ENCODE data around the gene OTOP2. TPM values are rescaled to one million over a fixed set of nuclear protein-coding genes. Genes with fewer than 3 reads are reported as not detected.

Gene OTOP2
- total and polyA plus RNA-seq, 10 of the 15 experiments (the other 5 are each of a cell fraction or from before 2014, with no cell fraction given) = not detected

GRCh38 chr17:74972107-74972972 is 48.3 kb downstream of the OTOP2 start, which contains the start of gene HID1:
Gene HID1, minus strand, starts transcription at chr17:74972759. Its CDS starts 103 bp downstream, at chr17:74972656.
- SMC1A ChIA-PET (ENCODE audit: uncharacterized antibody, unreplicated experiment) = interaction anchor here (1.7 kb wide), 1 partner anchor 11 kb away, joined by 6 read pairs; no protein-coding TSS in a partner anchor
- CTCF ChIA-PET = interaction anchor here (1.2 to 12.7 kb wide), 3 partner anchors 10 to 41 kb away, joined by 4 to 92 read pairs (median 5); partner anchors contain the start of gene MRPL58
- in situ Hi-C loops (cut with MboI) (no loop called here), intact Hi-C loops (cut with micrococcal nuclease; ENCODE audit: unreplicated experiment) (no loop called here)
- POLR2A ChIA-PET = interaction anchor here (0.6 to 1.5 kb wide), 2 partner anchors 11 to 149 kb away, joined by 3 read pairs; no protein-coding TSS in a partner anchor
- peak within 1 kb of the TSS; percentile 83 for H3K4me2 ChIP-seq (ENCODE audit: control insufficient read depth, insufficient read depth)
- WGBS (ENCODE audit: insufficient coverage, insufficient replicate concordance, low lambda C conversion rate, missing lambda C conversion rate) = 9% methylated on average over 15 of the region's 95 CpGs
- TF ChIP-seq BHLHE40 (IDR thresholded peaks at IDR 0.05; ENCODE audit: borderline replicate concordance in 1 of 2, low read depth in 2 of 2, low read length in 1 of 2) (peak in 1 of 2 experiments; percentile 45; a peak in 1 of 4 replicates), EGR1 (IDR thresholded peaks at IDR 0.05; ENCODE audit: borderline replicate concordance in 1 of 2, low read depth in 2 of 2, low read length in 2 of 2) (peak in 1 of 2 experiments; percentile 43; a peak in 1 of 3 replicates), SUZ12 (IDR thresholded peaks at IDR 0.05; ENCODE audit: unreplicated experiment) (peak; percentile 37), CBFB (IDR thresholded peaks at IDR 0.05; ENCODE audit: low read depth) (no peak)
- H3K4me3 ChIP-seq = 0 out of 2 replicates have a peak within 1 kb of the TSS, but pooled peaks have one; percentile 55
- no peak for FAIRE-seq
- H3K36me3 ChIP-seq (ENCODE audit: control insufficient read depth in 2 of 2, insufficient read depth in 2 of 2, low read length in 1 of 2) = no peaks in the 10 kb centered on the region
- no peaks in the 10 kb centered on the region for H3K4me1 ChIP-seq (ENCODE audit: control insufficient read depth, insufficient read depth, low read length)
- no peak within 1 kb of the TSS for H3K9ac ChIP-seq (ENCODE audit: control insufficient read depth, insufficient read depth, low read length)
- H4K20me1 ChIP-seq (ENCODE audit: control insufficient read depth, insufficient read depth) = no peaks in the 10 kb centered on the region
- DNase-seq (ENCODE audit: low read depth, low spot score) = no peak
- no peak within 1 kb of the TSS for H3K27ac ChIP-seq (ENCODE audit: control insufficient read depth, insufficient read depth)
- peak; percentile 90 for ATAC-seq
- no TSS peak for BruUV-seq (replicated peaks)
- no peaks in the 10 kb centered on the region for H3K79me2 ChIP-seq (ENCODE audit: control insufficient read depth, insufficient read depth, low read length)
- H3K27me3 ChIP-seq (replicated peaks in 1 of 2; ENCODE audit: control insufficient read depth in 2 of 2, insufficient read depth in 2 of 2, low read length in 1 of 2) = peaks cover 7 to 11% of the 10 kb centered on the region in 2 experiments; a peak in 3 of 4 replicates
- no peaks in the 10 kb centered on the region for H3K9me3 ChIP-seq (replicated peaks; ENCODE audit: control insufficient read depth, insufficient read depth, low read length)
- peak within 1 kb of the TSS; percentile 28 for H2AFZ ChIP-seq (ENCODE audit: control insufficient read depth, low read depth, low read length)
- RAD21 ChIA-PET (ENCODE audit: unreplicated experiment) = interaction anchor here (1.0 to 1.6 kb wide), 2 partner anchors 11 to 41 kb away, joined by 3 to 6 read pairs; no protein-coding TSS in a partner anchor

Data from GM12878 (cell line).